Hematopoietic multipotent progenitor cell (in vitro differentiated cells): ENCODE measurements around the gene IFT52. TPM values are rescaled to one million over a fixed set of nuclear protein-coding genes. Genes with fewer than 3 reads are reported as not detected.

Source experiments
- DNase-seq, 3 donors: peaks; one replicate each; pipeline ENCODE4 v3.0.0-alpha.2; 2011 to 2015; ENCODE audit warnings: low read depth in 2 of 3, low spot score in 2 of 3
- total RNA-seq: library from RNA; depleted of rRNA; stranded (reverse); fragments of >200 nt; gene quantifications from one replicate; pipeline ENCODE4 v1.2.3, GENCODE V29; 2012

Gene IFT52
- total RNA-seq, 1 donor, result 49.0 TPM

DNA sequence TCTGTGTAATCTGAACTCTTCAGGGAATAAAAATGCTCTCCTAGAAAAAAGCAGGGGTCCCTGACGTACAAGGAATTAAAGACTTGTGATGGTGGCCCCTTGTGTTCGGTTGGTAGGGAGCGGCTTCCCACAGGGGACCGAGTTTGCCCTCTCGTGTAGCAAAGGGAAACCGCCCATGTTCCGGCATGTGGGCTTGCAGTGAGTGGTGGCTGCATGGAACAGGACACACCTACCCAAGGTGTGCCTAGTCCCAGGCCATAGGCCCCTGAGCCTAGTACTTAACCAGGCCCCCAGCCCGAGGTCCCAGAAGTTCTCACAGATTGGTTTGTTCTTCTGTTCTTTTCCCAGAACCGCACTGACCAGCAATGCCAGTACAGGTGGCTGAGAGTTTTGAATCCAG lies 91.7 kb downstream of the IFT52 start:
- DNase-seq, result no peak

DNA sequence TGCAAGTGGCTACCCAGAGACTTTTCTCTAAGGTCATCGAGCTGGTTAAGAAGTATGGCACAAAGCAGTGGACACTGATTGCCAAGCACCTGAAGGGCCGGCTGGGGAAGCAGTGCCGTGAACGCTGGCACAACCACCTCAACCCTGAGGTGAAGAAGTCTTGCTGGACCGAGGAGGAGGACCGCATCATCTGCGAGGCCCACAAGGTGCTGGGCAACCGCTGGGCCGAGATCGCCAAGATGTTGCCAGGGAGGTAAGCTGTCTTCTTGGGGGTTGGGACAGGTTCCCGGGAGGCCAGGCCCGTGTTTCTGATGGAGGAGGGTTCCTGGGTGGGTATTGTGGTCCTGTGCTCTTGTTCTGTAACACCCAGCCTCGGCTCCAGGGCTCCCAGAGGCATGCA lies 96.1 kb downstream of the IFT52 start:
- DNase-seq, result no peak

DNA sequence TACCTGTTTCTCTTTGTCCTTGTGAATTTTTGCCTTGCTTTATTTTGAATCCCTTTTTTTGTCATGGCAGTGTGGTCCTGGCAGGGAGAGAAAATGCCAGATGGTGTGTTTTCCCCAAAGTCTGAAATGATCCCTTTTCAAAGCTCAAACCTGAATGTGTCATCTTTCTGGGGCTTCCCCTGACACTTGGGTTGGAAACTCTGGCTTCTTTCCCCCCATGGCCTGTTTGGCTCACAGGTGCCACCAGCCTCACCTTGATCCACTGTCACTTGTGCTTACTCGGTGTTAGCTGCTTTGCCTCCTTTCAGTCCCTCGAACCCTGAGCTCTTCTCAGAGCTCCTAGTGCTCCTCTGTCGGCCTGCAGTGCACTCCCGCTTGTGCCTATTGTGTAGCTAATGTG lies 98.4 kb downstream of the IFT52 start:
- no peak for DNase-seq

DNA sequence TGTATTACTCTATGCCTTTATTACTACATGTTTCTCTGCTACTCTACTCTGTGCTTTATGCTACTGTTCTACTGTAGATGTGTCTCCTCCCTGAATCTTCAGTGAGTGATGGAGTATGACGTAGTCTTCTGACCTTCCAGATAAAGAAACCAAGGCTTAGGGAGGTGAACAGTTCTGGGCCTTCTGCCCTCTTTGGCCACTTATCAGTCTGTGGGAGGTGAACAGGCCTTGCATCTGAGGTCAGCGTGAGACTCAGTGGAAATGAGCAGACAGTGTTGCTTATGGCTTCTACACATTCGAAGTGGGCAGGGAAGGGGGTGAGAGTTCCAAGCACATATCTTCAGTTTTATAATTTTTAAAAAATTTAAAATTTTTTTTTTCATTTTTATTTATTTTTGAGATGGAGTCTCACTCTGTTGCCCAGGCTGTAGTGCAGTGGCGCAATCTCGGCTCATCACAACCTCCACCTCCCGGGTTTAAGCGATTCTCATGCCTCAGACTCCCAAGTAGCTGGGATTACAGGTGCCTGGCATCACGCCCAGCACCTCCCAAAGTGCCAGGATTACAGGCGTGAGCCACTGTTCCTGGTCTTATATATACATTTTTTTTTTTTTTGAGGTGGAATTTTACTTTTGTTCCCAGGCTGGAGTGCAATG lies 100.3 kb downstream of the IFT52 start:
- DNase-seq, result no peak

DNA sequence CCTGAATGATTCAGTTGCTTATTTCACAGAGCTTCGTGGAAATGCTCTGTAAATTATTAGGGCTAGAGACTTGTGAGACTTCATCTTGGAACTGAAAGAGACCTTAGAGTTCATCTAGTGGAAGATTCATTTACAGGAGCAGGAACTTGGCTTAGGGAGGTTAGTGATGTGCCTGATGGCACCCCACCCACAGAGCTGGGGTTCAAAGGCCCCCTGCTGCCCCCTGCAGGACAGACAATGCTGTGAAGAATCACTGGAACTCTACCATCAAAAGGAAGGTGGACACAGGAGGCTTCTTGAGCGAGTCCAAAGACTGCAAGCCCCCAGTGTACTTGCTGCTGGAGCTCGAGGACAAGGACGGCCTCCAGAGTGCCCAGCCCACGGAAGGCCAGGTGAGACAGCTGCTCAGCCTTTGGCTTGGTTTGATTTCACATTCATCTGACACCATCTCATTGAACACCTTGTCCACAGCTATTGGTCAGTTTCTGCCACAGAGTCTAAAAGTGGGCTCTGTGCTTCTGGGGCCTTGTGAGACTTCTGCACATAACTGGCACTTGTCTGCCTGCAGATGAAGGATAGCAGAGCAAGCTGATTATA lies 101.3 kb downstream of the IFT52 start:
- DNase-seq, result peak in 2 of 3 donors; percentile 30 to 61

DNA sequence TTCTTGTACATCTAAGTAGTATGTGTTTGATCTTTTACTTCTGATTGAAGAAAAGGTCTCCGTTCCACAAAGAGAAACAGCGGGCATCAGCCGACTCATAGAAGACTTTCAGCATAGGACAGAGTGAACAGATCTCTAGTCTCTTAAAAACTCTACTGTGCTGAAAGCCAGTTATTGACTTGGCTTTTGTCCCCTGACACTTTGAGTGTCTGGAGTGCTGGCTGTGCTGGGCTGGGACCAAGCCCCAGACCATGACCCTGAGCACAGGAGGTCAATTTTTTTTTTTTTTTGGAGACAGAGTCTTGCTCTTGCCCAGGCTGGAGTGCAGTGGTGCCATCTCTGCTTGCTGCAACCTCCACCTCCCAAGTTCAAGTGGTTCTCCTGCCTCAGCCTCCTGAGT lies 104.0 kb downstream of the IFT52 start:
- DNase-seq, result no peak

DNA sequence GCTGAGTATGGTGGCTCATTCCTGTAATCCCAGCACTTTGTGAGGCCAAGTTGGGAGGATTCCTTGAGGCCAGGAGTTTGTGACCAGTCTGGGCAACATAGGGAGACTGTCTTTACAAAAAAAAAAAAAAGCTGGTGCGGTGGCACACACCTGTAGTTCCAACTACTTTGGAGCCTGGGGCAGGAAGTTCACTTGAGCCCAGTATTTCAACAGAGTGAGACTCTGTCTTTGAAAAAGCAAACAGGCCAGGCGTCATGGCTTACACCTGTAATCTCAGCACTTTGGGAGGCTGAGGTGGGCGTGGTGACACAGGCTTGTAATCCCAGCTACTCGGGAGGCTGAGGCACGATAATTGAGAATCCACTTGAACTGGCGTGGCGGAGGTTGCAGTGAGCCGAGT lies 104.8 kb downstream of the IFT52 start:
- DNase-seq, result no peak

Other genes starting within 250 kb of the IFT52 start
- 83.7 TPM for gene SRSF6, start 133.0 kb upstream of the IFT52 start, total RNA-seq
- 20.7 TPM for gene L3MBTL1, start 83.2 kb upstream of the IFT52 start, total RNA-seq
- gene SGK2, start 31.9 kb upstream of the IFT52 start, total RNA-seq, result 1.3 TPM
- 7.5 TPM for gene MYBL2, start 76.2 kb downstream of the IFT52 start, total RNA-seq
- gene GTSF1L, start 136.1 kb downstream of the IFT52 start, total RNA-seq, result not detected